Gastrocnemius medialis (tissue), 4 donors: ENCODE results near the gene LYZL1.

ENCODE experiments used
- POLR2A ChIP-seq, 2 donors: fragments of 450-650 bp; IDR thresholded peaks; one replicate each; pipeline ENCODE4 v1.6.1; 2017; ENCODE audit warnings: antibody characterized with exemption in 2 of 2, mild to moderate bottlenecking in 2 of 2, moderate library complexity in 2 of 2
- TF ChIP-seq, protein P1 (sequence below), 5 experiments: fragments of 450-650 bp in 3 of 5; fragments of 200-600 bp in 2 of 5; sonication (generic) in 2 of 5; IDR thresholded peaks in 4 of 5; conservative IDR thresholded peaks in 1 of 5; 1 replicate in 4 of 5; 2 replicates in 1 of 5; pipeline ENCODE4 v1.5.1; 2016 to 2019; ENCODE audit warnings: antibody characterized with exemption in 5 of 5, mild to moderate bottlenecking in 3 of 5, moderate library complexity in 3 of 5

DNA sequence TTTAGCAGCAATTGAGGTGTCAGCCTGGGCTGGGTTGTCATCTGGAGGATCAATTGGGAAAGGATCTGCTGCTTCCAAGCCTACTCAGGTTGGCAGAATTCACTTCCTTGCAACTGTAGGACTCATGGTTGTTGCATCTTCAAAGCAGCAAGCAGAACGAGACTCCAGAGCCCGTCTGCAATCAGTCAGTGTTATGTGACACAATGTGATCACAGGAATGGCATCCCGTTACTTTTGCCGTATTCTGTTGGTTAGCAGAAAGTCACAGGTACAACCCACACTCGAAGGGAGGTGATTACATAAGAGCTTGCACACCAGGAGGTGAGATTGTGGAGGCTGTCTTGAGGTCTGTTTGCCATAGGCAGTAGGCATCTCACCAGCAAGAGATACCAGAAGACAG is 15.4 kb upstream of the LYZL1 start:
- TF ChIP-seq, protein P1, sequence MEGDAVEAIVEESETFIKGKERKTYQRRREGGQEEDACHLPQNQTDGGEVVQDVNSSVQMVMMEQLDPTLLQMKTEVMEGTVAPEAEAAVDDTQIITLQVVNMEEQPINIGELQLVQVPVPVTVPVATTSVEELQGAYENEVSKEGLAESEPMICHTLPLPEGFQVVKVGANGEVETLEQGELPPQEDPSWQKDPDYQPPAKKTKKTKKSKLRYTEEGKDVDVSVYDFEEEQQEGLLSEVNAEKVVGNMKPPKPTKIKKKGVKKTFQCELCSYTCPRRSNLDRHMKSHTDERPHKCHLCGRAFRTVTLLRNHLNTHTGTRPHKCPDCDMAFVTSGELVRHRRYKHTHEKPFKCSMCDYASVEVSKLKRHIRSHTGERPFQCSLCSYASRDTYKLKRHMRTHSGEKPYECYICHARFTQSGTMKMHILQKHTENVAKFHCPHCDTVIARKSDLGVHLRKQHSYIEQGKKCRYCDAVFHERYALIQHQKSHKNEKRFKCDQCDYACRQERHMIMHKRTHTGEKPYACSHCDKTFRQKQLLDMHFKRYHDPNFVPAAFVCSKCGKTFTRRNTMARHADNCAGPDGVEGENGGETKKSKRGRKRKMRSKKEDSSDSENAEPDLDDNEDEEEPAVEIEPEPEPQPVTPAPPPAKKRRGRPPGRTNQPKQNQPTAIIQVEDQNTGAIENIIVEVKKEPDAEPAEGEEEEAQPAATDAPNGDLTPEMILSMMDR (IDR thresholded peaks at IDR 0.05 in 4 of 5, conservative IDR thresholded peaks at IDR 0.05 in 1 of 5), result no peak
- TF ChIP-seq POLR2A (IDR thresholded peaks at IDR 0.05), result no peak
